Fibroblast of lung (primary cell): ENCODE results near the gene C21orf58.

Experiments used
- EZH2 ChIP-seq: IDR thresholded peaks from 2 replicates; pipeline ENCODE4 v1.5.1; 2012; ENCODE audit warnings: low read length, control low read depth, mild to moderate bottlenecking; ENCODE audit errors: missing control alignments
- TF ChIP-seq, protein P1 (sequence below), 2 donors: IDR thresholded peaks in 1 of 2; conservative IDR thresholded peaks in 1 of 2; 1 replicate in 1 of 2; 2 replicates in 1 of 2; pipeline ENCODE4 v1.5.1; 2011 to 2012; ENCODE audit warnings: low read length in 2 of 2, control low read depth in 1 of 2, inconsistent platforms in 1 of 2, low read depth in 1 of 2, mild to moderate bottlenecking in 1 of 2

DNA sequence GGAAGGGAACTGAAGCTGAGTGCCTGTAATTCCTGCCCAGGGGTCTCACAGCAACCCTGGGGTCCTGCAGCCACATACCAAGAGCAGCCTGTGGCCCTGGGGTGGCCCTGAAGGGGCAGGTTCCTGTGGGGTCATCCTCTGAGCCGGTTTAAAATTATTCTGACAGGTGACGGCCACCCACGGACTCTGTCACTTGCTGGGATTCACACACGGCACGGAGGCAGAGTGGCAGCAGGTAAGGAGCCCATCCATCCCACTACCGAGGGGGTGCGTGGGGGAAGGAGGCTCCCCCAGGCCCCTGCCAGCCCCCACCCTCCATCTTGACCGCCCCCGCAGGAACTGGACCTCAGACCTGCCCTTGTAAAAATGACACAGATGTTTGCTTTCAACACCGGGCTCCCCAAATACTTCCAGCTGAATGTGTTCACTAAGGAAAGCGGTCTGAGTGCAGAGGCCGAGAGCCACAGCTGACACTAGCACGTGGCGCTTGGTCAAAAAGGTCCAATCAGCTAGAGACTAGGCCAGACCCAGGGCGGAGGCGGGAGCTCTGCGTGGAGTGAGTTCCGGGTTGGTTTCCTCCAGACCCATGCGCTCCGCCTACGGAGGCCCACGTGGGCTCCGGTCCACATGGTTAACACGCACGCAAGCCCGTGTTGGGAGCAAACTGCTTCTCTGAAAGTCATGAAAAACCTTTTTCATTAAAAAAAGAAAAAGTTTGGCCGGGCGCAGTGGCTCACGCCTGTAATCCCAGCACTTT is 27.5 kb downstream of the C21orf58 start:
- TF ChIP-seq, protein P1, sequence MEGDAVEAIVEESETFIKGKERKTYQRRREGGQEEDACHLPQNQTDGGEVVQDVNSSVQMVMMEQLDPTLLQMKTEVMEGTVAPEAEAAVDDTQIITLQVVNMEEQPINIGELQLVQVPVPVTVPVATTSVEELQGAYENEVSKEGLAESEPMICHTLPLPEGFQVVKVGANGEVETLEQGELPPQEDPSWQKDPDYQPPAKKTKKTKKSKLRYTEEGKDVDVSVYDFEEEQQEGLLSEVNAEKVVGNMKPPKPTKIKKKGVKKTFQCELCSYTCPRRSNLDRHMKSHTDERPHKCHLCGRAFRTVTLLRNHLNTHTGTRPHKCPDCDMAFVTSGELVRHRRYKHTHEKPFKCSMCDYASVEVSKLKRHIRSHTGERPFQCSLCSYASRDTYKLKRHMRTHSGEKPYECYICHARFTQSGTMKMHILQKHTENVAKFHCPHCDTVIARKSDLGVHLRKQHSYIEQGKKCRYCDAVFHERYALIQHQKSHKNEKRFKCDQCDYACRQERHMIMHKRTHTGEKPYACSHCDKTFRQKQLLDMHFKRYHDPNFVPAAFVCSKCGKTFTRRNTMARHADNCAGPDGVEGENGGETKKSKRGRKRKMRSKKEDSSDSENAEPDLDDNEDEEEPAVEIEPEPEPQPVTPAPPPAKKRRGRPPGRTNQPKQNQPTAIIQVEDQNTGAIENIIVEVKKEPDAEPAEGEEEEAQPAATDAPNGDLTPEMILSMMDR (conservative IDR thresholded peaks at IDR 0.05 in 1 of 2, IDR thresholded peaks at IDR 0.05 in 1 of 2; ENCODE audit: low read depth in 1 of 2, low read length in 2 of 2) = no peak
- no peak for TF ChIP-seq EZH2
